Sigmoid colon (tissue), 7 donors: ENCODE results near the gene SRRM3. TPM values are rescaled to one million over a fixed set of nuclear protein-coding genes. Genes with fewer than 3 reads are reported as not detected.

Experiments used
- DNase-seq: peaks from one replicate; pipeline ENCODE4 v3.0.0-alpha.2; 2019
- H3K27ac ChIP-seq, 4 donors: fragments of 200-600 bp; sonication (generic); one replicate each; pipeline ENCODE4 v1.5.1; 2016 to 2019; ENCODE audit warnings: mild to moderate bottlenecking in 1 of 4
- H3K27me3 ChIP-seq, 3 donors: fragments of 200-600 bp; sonication (generic); one replicate each; pipeline ENCODE4 v1.5.1; 2019; ENCODE audit warnings: mild to moderate bottlenecking in 1 of 3
- H3K36me3 ChIP-seq, 4 donors: fragments of 200-600 bp; sonication (generic); one replicate each; pipeline ENCODE4 v1.5.1; 2016 to 2019
- H3K4me1 ChIP-seq, 4 donors: fragments of 200-600 bp; sonication (generic); one replicate each; pipeline ENCODE4 v1.5.1; 2017 to 2019
- H3K4me3 ChIP-seq, 4 donors: fragments of 200-600 bp; sonication (generic); one replicate each; pipeline ENCODE4 v1.5.1; 2017 to 2019; ENCODE audit warnings: mild to moderate bottlenecking in 2 of 4, moderate library complexity in 1 of 4
- H3K9me3 ChIP-seq, 4 donors: fragments of 200-600 bp in 3 of 4; sonication (generic) in 3 of 4; one replicate each; pipeline versions ENCODE4 v1.5.1 to v1.6.1; 2013 to 2019
- EP300 ChIP-seq, 4 donors: sonication (generic); formaldehyde crosslinking; IDR thresholded peaks; one replicate each; pipeline ENCODE4 v1.6.1; 2017; ENCODE audit warnings: antibody characterized with exemption in 4 of 4
- POLR2A ChIP-seq, 2 donors: fragments of 450-650 bp; IDR thresholded peaks; one replicate each; pipeline ENCODE4 v1.6.1; 2016; ENCODE audit warnings: antibody characterized with exemption in 2 of 2, mild to moderate bottlenecking in 2 of 2, moderate library complexity in 2 of 2
- POLR2AphosphoS5 ChIP-seq, 4 donors: sonication (generic); formaldehyde crosslinking; IDR thresholded peaks; one replicate each; pipeline ENCODE4 v1.6.1; 2017; ENCODE audit warnings: antibody characterized with exemption in 4 of 4
- WGBS, 2 donors: extraction: QIAGEN DNeasy Blood & Tissue Kit; methylation state at CpG; one replicate each; pipeline ENCODE4 v1.1.7; 2013; 5-methylcytosine and 5-hydroxymethylcytosine counted together
- intact Hi-C: fragments of 100-400 bp; cut with DNase I; formaldehyde crosslinking; loops from one replicate; pipeline ENCODE4 v1.15.1; 2023
- polyA plus RNA-seq, 3 donors: library from polyadenylated mRNA; stranded (reverse); fragments of 200-250 nt; gene quantifications; one replicate each; pipeline ENCODE4 v1.2.3, GENCODE V29; 2013
- total RNA-seq, 4 donors: library from RNA; depleted of rRNA; stranded (reverse); fragments of >200 nt; gene quantifications; one replicate each; pipeline ENCODE4 v1.1.0, GENCODE V29; 2016
- TF ChIP-seq, protein P1 (sequence below), 4 experiments: fragments of 450-650 bp in 3 of 4; fragments of 200-600 bp in 1 of 4; IDR thresholded peaks; one replicate each; pipeline ENCODE4 v1.5.1; 2016 to 2019; ENCODE audit warnings: antibody characterized with exemption in 4 of 4, mild to moderate bottlenecking in 3 of 4, moderate library complexity in 2 of 4
- donor health status: healthy with polysubstance abuse.
- donor health status: Bipolar disorder and iron deficiency.
- donor health status: healthy.

SRRM3 gene
- total and polyA plus RNA-seq, 7 donors: 1.4 to 16.1 (median 2.2) TPM

DNA sequence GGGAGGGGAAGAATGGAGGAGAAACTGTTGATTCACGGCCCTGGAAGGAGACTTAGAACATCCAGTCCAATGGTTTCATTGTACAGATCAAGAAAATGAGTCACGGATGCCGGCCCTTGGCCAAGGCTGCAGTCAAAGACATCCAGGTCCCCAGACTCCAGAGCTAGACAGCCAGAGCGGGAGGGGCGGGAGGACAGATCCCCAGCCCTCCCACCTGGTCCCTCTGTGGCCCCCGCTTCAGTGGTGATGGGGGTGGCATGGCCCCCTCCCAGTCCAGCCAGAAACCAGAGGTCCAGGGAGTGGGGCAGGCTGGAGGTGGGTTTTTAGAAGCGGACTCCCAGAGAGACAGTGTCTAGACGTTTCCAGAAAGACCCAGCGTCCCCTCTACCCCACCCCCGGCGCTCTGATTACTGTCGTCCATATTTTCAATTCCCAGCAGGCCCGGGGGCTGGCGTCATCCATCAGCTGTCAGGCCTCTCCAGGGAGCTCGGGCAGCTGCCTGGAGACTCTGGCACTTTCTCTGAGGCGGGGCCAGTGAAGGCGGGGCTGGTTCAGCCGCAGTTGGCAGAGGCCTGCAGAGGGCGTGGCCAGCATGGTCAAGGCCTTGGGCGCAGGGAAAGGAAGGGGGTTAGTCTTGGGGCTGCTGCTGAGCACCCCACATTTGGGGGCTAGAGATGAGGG is 92.8 kb downstream of the SRRM3 start:
- intact Hi-C loops: no loop called here
- TF ChIP-seq, protein P1, sequence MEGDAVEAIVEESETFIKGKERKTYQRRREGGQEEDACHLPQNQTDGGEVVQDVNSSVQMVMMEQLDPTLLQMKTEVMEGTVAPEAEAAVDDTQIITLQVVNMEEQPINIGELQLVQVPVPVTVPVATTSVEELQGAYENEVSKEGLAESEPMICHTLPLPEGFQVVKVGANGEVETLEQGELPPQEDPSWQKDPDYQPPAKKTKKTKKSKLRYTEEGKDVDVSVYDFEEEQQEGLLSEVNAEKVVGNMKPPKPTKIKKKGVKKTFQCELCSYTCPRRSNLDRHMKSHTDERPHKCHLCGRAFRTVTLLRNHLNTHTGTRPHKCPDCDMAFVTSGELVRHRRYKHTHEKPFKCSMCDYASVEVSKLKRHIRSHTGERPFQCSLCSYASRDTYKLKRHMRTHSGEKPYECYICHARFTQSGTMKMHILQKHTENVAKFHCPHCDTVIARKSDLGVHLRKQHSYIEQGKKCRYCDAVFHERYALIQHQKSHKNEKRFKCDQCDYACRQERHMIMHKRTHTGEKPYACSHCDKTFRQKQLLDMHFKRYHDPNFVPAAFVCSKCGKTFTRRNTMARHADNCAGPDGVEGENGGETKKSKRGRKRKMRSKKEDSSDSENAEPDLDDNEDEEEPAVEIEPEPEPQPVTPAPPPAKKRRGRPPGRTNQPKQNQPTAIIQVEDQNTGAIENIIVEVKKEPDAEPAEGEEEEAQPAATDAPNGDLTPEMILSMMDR (IDR thresholded peaks at IDR 0.05): no peak
- TF ChIP-seq EP300 (IDR thresholded peaks at IDR 0.05): peak; percentile 20 to 98 (median 86)
- TF ChIP-seq POLR2A (IDR thresholded peaks at IDR 0.05): peak in 1 of 2 donors; percentile 31
- peak; percentile 68 to 94 (median 82) for TF ChIP-seq POLR2AphosphoS5 (IDR thresholded peaks at IDR 0.05)
- H3K9me3 ChIP-seq: no peaks in the 10 kb centered on the region
- H3K4me1 ChIP-seq: peaks cover 0 to 68% (median 66%) of the 10 kb centered on the region in 4 donors
- DNase-seq: peak; percentile 99
- WGBS, 2 donors: 21 to 32% methylated on average over 20 of the region's 20 CpGs
- peak overlapping the region; percentile 97 to 100 (median 99) for H3K27ac ChIP-seq
- no peaks in the 10 kb centered on the region for H3K36me3 ChIP-seq
- peak overlapping the region; percentile 9 to 41 (median 36) for H3K4me3 ChIP-seq
- H3K27me3 ChIP-seq: no peaks in the 10 kb centered on the region

DNA sequence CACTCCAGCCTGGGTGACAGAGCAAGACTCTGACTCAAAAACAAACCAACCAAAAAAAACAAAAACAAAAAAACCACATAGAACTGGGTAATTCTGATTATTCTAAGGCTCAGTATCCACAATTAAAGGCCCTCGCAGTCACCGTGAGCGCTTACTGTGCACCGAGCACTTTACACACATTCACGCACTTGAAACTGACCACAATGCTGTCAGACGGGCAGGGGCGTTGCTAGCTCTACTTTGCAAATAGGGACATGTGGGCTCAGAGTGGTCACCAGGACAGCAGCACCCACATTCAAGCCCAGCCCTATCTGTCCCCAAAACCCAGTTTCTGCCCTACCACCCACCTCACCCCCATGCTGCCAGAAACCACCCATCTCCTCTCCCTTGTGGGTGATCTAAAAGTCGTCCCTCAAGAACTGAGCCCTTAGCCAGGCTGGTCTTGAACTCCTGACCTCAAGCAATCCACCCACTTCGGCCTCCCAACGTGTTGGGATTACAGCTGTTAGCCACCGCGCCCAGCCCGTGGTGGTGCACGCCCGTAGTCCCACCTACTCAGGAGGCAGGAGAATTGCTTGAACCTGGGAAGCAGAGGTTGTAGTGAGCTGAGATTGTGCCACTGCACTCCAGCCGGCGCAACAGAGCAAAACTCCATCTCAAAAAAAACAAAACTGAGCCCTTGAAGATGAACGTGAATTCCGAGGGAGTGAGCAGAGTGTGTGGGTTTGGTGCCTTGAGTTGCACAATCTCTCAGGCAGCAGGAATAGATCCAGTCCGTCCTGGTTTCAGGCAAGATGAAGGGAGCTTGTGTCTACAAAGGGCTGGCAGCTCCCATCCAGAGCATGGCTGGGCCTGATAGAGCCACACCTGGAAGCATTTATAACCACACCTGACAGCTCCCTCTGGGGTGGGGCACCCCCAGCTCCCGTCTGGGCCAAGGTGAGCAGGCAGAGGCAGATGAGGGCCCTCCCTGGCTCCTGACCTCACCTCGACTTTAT is 95.3 kb downstream of the SRRM3 start:
- WGBS, 2 donors: 23 to 61% methylated on average over 22 of the region's 22 CpGs

DNA sequence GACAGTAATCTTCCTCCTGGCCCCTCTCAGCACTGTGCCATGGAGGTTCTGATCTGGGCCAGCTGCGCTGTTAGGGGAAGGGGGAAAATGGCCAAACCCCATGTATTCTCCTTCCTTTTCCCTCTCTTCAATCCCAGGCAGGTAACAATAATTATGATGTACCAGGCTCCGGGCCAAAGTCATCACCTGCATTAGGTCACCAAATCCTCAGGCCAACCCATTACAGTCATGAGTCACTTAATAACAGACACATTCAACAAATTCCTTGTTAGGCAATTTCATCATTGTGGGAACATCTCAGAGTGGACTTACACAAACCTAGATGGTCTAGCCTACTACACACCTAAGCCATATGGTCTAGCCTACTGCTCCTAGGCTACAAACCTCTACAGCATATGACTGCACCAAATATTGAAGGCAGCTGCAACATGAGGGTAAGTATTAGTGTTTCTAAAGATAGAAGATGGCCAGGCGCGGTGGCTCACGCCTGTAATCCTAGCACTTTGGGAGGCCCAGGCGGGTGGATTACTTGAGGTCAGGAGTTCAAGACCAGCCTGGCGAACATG is 98.6 kb downstream of the SRRM3 start:
- Histone ChIP-seq H3K36me3 (peaks cover 0 to 14% (median 5%) of the 10 kb centered on the region in 4 donors), H3K27me3 (no peaks in the 10 kb centered on the region), H3K9me3 (no peaks in the 10 kb centered on the region), H3K4me3 (no peak overlapping the region), H3K4me1 (peaks cover 0 to 48% (median 46%) of the 10 kb centered on the region in 4 donors), H3K27ac (peak overlapping the region; percentile 96 to 100 (median 99))
- WGBS, 2 donors: 64 to 81% methylated on average over 7 of the region's 7 CpGs
- intact Hi-C loops: no loop called here
- no peak for DNase-seq
- TF ChIP-seq POLR2AphosphoS5 (IDR thresholded peaks at IDR 0.05): peak in 1 of 4 donors; percentile 64
- TF ChIP-seq POLR2A (IDR thresholded peaks at IDR 0.05): no peak
- peak in 1 of 4 donors; percentile 38 for TF ChIP-seq EP300 (IDR thresholded peaks at IDR 0.05)
- TF ChIP-seq, protein P1 (IDR thresholded peaks at IDR 0.05): no peak

More for the DNA sequence above, 95.3 kb downstream of the SRRM3 start:
- DNase-seq: peak; percentile 89
- Histone ChIP-seq H3K4me1 (peaks cover 0 to 62% (median 61%) of the 10 kb centered on the region in 4 donors), H3K4me3 (no peak overlapping the region), H3K36me3 (no peaks in the 10 kb centered on the region), H3K9me3 (no peaks in the 10 kb centered on the region), H3K27me3 (no peaks in the 10 kb centered on the region), H3K27ac (peak overlapping the region; percentile 97 to 100 (median 99))
- TF ChIP-seq, protein P1 (IDR thresholded peaks at IDR 0.05): no peak
- TF ChIP-seq POLR2A (IDR thresholded peaks at IDR 0.05): peak in 1 of 2 donors; percentile 16
- peak in 3 of 4 donors; percentile 53 to 64 (median 56) for TF ChIP-seq POLR2AphosphoS5 (IDR thresholded peaks at IDR 0.05)
- TF ChIP-seq EP300 (IDR thresholded peaks at IDR 0.05): no peak
- intact Hi-C loops: no loop called here

DNA sequence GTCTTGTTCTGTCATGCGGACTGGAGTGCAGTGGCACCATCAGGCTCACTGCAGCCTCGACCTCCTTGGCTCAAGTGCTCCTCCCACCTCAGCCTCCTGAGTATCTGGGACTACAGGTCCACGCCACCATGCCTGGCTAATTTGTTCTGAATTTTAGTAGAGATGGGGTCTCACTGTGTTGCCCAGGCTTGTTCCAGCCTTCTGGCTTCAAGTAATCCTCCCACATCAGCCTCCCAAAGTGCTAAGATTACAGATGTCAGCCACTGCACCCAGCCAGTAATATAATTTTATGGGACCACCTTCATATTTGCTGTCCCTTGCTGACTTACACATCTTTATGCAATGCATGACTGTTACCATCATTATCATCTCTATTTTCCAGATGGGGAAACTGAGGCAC is 99.3 kb downstream of the SRRM3 start:
- intact Hi-C loops: no loop called here
- Histone ChIP-seq H3K36me3 (peaks cover 0 to 14% (median 5%) of the 10 kb centered on the region in 4 donors), H3K27ac (peak overlapping the region; percentile 96 to 100 (median 99)), H3K4me3 (no peak overlapping the region), H3K9me3 (no peaks in the 10 kb centered on the region), H3K4me1 (peaks cover 0 to 46% (median 46%) of the 10 kb centered on the region in 4 donors), H3K27me3 (no peaks in the 10 kb centered on the region)
- WGBS, 2 donors: 92 to 95% methylated on average over 3 of the region's 3 CpGs
- DNase-seq: no peak
- TF ChIP-seq POLR2AphosphoS5 (IDR thresholded peaks at IDR 0.05) (no peak), EP300 (IDR thresholded peaks at IDR 0.05) (no peak), POLR2A (IDR thresholded peaks at IDR 0.05) (no peak)
- TF ChIP-seq, protein P1 (IDR thresholded peaks at IDR 0.05): no peak
